Progenitor cell of endocrine pancreas (in vitro differentiated cells): ENCODE results near the gene ABCA12. TPM values are rescaled to one million over a fixed set of nuclear protein-coding genes. Genes with fewer than 3 reads are reported as not detected.

Experiments used
- DNase-seq: peaks from one replicate; pipeline ENCODE4 v3.0.0; 2021; ENCODE audit warnings: low spot score; ENCODE audit not compliant: unreplicated experiment
- H3K27ac Mint-ChIP-seq: 2 replicates; pipeline ENCODE4 v1.8.0; 2021; ENCODE audit warnings: mild to moderate bottlenecking, moderate library complexity, mixed read lengths
- H3K27me3 Mint-ChIP-seq: 2 replicates; pipeline ENCODE4 v1.8.0; 2021; ENCODE audit warnings: mixed read lengths
- H3K36me3 Mint-ChIP-seq: 2 replicates; pipeline ENCODE4 v1.8.0; 2022; ENCODE audit warnings: mixed read lengths; ENCODE audit not compliant: insufficient read depth
- H3K4me1 Mint-ChIP-seq: 2 replicates; pipeline ENCODE4 v1.8.0; 2021; ENCODE audit warnings: low read depth, mixed read lengths
- H3K4me3 Mint-ChIP-seq: 2 replicates; pipeline ENCODE4 v1.8.0; 2021; ENCODE audit warnings: low read depth, mild to moderate bottlenecking, moderate library complexity, mixed read lengths
- H3K9me3 Mint-ChIP-seq: 2 replicates; pipeline ENCODE4 v1.8.0; 2021; ENCODE audit warnings: low read depth, mixed read lengths
- total RNA-seq: library from RNA; stranded (reverse); gene quantifications from 2 replicates; pipeline ENCODE4 v1.2.1, GENCODE V29; 2021
- TF ChIP-seq, protein P1 (sequence below): fragments of 200-600 bp; sonication (generic); IDR thresholded peaks from one replicate; pipeline ENCODE4 v1.5.0; 2021; ENCODE audit warnings: antibody characterized with exemption, mild to moderate bottlenecking; ENCODE audit not compliant: unreplicated experiment

The ABCA12 gene
- total RNA-seq, 1 donor from 2014 or later, result 0.19 TPM

GRCh38 chr2:215015421-215015820 is 123.0 kb downstream of the ABCA12 start:
- TF ChIP-seq, protein P1, sequence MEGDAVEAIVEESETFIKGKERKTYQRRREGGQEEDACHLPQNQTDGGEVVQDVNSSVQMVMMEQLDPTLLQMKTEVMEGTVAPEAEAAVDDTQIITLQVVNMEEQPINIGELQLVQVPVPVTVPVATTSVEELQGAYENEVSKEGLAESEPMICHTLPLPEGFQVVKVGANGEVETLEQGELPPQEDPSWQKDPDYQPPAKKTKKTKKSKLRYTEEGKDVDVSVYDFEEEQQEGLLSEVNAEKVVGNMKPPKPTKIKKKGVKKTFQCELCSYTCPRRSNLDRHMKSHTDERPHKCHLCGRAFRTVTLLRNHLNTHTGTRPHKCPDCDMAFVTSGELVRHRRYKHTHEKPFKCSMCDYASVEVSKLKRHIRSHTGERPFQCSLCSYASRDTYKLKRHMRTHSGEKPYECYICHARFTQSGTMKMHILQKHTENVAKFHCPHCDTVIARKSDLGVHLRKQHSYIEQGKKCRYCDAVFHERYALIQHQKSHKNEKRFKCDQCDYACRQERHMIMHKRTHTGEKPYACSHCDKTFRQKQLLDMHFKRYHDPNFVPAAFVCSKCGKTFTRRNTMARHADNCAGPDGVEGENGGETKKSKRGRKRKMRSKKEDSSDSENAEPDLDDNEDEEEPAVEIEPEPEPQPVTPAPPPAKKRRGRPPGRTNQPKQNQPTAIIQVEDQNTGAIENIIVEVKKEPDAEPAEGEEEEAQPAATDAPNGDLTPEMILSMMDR, result no peak
- Mint-ChIP-seq H3K9me3 (peaks cover 3% of the 10 kb centered on the region), H3K4me3 (no peak overlapping the region), H3K36me3 (no peaks in the 10 kb centered on the region), H3K4me1 (peaks cover 3% of the 10 kb centered on the region), H3K27ac (no peak overlapping the region), H3K27me3 (no peaks in the 10 kb centered on the region)
- no peak for DNase-seq

- H3K4me3 Mint-ChIP-seq, result no peak overlapping the region
- no peaks in the 10 kb centered on the region for H3K27me3 Mint-ChIP-seq
- no peak overlapping the region for H3K27ac Mint-ChIP-seq
- DNase-seq, result no peak
- H3K9me3 Mint-ChIP-seq, result no peaks in the 10 kb centered on the region
- TF ChIP-seq, protein P1, result no peak
- no peaks in the 10 kb centered on the region for H3K4me1 Mint-ChIP-seq
- H3K36me3 Mint-ChIP-seq, result no peaks in the 10 kb centered on the region
Observed at GRCh38 chr2:215010390-215010789, 128.0 kb downstream of the ABCA12 start.

- Mint-ChIP-seq H3K4me1 (peaks cover 6% of the 10 kb centered on the region), H3K27me3 (no peaks in the 10 kb centered on the region), H3K27ac (no peak overlapping the region), H3K36me3 (no peaks in the 10 kb centered on the region), H3K9me3 (no peaks in the 10 kb centered on the region), H3K4me3 (no peak overlapping the region)
- TF ChIP-seq, protein P1, result no peak
- DNase-seq, result no peak
Observed at GRCh38 chr2:215003001-215003400, 135.4 kb downstream of the ABCA12 start.

- TF ChIP-seq, protein P1, result peak; percentile 77
- no peaks in the 10 kb centered on the region for H3K9me3 Mint-ChIP-seq
- H3K27ac Mint-ChIP-seq, result no peak overlapping the region
- peaks cover 6% of the 10 kb centered on the region for H3K4me1 Mint-ChIP-seq
- no peaks in the 10 kb centered on the region for H3K36me3 Mint-ChIP-seq
- no peak overlapping the region for H3K4me3 Mint-ChIP-seq
- no peaks in the 10 kb centered on the region for H3K27me3 Mint-ChIP-seq
- DNase-seq, result no peak
Observed at GRCh38 chr2:215002500-215002899, 135.9 kb downstream of the ABCA12 start.

DNA sequence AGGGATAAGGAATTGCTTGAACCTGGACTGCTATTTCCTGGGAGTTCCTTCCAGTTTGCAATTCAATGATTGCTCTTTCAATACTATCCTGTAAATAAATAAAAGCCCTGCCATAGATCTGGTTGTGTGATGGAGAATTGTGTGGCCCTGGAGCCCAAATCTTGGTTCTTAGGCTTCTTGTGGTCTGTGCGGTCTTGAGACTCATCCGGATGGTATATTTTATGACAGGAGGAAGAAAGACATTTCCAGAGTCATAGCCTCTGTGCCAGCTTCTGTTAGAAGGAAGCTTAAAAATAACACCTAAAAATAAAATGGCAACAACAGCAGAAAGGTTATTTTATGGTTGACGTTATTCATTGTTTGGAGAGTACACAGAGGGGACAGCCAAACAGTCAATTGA is 137.7 kb downstream of the ABCA12 start:
- TF ChIP-seq, protein P1, result no peak
- H3K9me3 Mint-ChIP-seq, result no peaks in the 10 kb centered on the region
- no peak overlapping the region for H3K4me3 Mint-ChIP-seq
- no peaks in the 10 kb centered on the region for H3K36me3 Mint-ChIP-seq
- H3K27ac Mint-ChIP-seq, result no peak overlapping the region
- DNase-seq, result no peak
- H3K4me1 Mint-ChIP-seq, result peaks cover 6% of the 10 kb centered on the region
- no peaks in the 10 kb centered on the region for H3K27me3 Mint-ChIP-seq
